Measurements from ENCODE around the gene TNIP1.

Gene TNIP1

GRCh38 chr5:150993826-150994412, 86.9 kb downstream of the TNIP1 start:
- DNase-seq: no peak

- DNase-seq: no peak
Measured at GRCh38 chr5:150993422-150993821, 87.4 kb downstream of the TNIP1 start.

GRCh38 chr5:150992705-150993104, 88.1 kb downstream of the TNIP1 start:
- no peak for DNase-seq

- no peak for DNase-seq
Measured at GRCh38 chr5:150989695-150990094, 91.1 kb downstream of the TNIP1 start.

- DNase-seq: no peak
Measured at GRCh38 chr5:150987746-150988145, 93.1 kb downstream of the TNIP1 start.
